ENCODE results near the gene GRIP2.

Gene GRIP2

GRCh38 chr3:14453876-14454638 lies 86.1 kb downstream of the GRIP2 start:
- DNase-seq (ENCODE audit: low read depth, low spot score) = no peak

- DNase-seq (ENCODE audit: low read depth, low spot score) = no peak
Observed at GRCh38 chr3:14452740-14453710, 87.1 kb downstream of the GRIP2 start.

DNA sequence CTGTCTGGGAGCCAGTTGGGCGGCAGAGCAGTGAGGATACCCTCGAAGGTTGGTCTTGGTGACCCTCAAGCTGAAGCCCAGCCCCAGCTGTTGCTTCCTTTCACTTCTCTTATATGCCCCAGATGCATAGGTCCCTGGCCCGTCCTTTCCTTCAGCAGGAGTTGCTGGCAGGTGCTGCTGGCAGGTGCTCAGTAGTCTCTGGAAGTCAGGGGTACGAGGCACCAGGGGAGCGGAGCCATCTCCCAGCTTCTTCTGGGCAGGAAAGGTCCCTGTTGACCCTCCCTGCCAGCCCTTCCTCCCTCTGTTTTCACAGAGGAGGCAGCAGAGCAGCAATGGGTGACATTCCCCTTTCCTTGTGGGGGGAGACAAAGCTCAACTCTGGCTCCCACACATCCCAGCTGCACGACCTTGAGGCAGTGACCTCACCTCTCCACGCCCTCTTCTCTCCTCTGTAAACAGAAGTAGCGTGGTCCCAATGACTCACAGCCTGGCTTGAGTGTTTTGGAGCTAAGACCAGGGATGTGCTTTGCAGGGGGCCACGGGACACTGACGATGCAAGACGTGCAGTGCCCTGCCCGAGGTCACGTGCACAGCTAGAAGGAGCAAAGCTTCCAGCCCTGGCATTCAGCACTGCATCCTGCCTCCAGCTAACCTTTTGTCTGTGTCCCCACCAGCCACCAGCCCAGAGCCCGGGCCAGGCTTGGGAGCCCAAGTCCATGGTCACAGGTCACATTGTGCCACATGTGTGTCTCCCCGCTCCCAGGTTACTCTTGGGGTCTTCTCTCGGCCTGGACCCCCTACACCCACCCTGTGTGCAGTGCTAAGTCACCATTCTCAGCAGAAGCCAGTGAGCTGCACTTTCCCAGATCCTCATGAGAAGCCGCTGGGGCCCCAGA lies 88.0 kb downstream of the GRIP2 start:
- no peak for DNase-seq (ENCODE audit: low read depth, low spot score)

DNA sequence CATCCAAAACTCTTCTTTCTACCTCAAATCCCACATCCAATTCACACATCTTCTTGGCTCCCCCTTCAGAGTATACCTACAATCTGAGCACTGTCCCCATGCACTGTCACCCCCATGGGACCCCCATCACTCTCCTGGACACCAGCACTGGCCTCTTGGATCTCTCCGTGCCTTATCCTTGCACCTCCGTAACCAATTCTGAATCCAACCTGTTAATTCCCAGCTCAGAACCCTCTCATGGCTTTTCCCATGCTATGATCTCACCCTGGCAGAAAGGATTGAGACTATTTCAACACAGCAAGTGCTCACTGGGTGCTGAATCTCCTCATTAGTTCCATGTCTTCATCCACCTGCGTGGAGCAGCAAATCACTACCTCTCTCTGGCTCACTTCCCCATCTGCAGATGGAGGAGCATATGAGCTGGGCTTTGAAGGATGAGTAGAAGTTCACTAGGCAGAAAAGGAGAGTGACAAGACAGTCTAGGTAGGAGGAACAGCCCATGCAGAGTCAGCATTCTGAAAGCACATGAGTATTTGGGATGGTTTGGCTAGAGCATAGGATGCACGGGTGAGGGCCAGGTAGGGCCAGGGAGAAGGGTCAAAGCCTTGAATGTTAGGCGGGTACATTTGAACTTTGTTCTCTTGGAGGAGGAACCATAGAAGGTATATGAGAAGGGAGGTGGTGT lies 89.1 kb downstream of the GRIP2 start:
- DNase-seq (ENCODE audit: low read depth, low spot score) = no peak

DNA sequence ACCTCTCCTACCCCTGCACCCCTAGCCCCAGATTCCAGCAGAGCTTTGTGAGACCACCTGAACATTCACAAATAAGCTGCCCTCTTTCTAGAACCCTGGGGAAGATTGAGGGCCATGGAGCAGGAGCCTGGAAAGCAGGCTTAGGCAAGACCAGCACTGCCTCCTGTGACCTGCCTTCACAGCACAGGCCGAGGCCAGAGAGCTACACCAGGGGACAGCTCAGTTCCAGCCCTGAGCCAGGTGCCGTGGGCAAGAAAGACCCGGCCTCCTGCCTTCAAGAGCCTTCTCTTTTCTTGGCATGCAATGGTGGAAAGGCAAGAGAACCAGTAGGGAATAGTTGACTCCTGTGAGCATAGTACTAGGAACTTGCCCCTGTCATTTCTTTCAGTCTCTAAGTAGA lies 89.6 kb downstream of the GRIP2 start:
- DNase-seq (ENCODE audit: low read depth, low spot score) = no peak

DNA sequence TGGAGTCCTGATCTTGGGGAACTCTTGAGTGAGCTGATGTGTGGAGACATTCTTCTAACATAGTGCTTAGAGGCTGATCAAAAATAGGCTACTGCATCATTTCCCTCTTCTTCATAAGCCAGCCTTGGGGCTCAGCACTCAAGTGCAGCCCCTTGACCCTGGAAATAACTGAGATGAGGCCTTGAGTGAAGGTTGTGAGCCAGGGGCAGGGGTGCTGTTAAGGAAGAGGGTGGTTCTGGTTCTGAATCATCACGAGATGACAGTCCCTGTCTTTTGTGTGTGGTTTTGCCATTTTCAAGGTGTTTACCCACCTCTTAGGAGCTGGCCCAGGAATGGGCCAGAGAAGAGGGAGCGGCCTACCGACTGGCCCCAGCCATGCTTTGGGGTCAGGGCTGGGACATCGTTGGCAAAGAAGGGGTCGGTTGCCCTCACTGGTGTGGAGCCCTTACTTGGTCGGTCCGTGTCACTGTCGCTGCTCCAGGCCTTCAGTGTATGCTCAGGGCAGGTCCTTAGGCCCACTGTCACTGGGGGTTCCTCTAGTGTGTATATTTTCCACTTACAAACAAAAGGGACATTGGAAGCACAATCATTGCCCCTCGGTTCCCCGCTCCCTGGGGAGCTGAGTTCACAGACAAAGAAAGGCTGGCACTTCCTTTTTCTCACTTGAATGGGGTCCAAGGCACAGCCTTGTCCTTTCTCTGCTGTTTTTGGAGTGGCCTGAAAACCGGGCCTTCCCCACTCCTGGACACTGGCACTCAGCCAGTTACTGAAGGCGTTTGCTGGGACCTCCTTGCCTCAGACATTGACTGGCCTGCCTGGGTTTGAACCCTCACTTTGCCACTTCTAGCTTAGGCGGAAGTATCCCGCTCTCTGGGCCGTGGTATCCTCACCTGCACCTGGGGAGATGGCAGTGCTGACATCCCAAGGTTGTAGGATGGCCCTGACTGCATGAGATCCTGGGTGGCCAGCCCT lies 91.1 kb downstream of the GRIP2 start:
- DNase-seq (ENCODE audit: low read depth, low spot score) = no peak

- DNase-seq (ENCODE audit: low read depth, low spot score) = no peak
Observed at GRCh38 chr3:14448063-14448462, 92.1 kb downstream of the GRIP2 start.

GRCh38 chr3:14446988-14447570 lies 93.1 kb downstream of the GRIP2 start:
- DNase-seq (ENCODE audit: low read depth, low spot score) = no peak

GRCh38 chr3:14445773-14446172 lies 94.4 kb downstream of the GRIP2 start:
- DNase-seq (ENCODE audit: low read depth, low spot score) = no peak

DNA sequence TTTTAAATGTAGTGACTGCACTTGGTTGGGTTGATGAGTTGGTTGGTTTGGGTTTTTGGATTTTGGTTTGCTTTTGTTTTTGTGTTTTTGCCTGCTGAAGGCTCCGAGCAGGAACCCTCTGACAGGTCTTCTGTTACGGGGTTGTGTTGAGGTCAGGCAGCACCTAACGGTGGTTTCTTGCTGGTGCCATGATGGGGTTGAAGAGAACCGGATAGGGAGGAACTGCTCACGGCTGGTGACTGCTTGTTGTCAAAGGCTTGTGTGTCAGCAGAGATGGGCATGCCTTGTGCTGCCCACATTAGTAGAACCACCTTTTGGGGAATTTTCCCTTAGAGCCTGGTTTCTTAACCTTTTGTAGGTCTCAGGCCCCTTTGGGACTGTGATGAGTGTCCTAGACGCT lies 95.8 kb downstream of the GRIP2 start:
- DNase-seq (ENCODE audit: low read depth, low spot score) = no peak

- no peak for DNase-seq (ENCODE audit: low read depth, low spot score)
Observed at GRCh38 chr3:14441920-14442300, 98.2 kb downstream of the GRIP2 start.

- DNase-seq (ENCODE audit: low read depth, low spot score) = no peak
Observed at GRCh38 chr3:14441240-14441919, 98.8 kb downstream of the GRIP2 start.

- DNase-seq (ENCODE audit: low read depth, low spot score) = no peak
Observed at GRCh38 chr3:14440531-14441239, 99.5 kb downstream of the GRIP2 start.

- no peak for DNase-seq (ENCODE audit: low read depth, low spot score)
Observed at GRCh38 chr3:14440168-14440518, 100.0 kb downstream of the GRIP2 start.

GRCh38 chr3:14439501-14440167 lies 100.5 kb downstream of the GRIP2 start:
- DNase-seq (ENCODE audit: low read depth, low spot score) = no peak
